Adrenal gland (tissue), 5 donors: Measurements from ENCODE around the gene FBXL14.

Experiments
- CTCF ChIP-seq, 6 experiments: fragments of 450-650 bp in 4 of 6; fragments of 200-600 bp in 2 of 6; sonication (generic) in 1 of 6; IDR thresholded peaks; 1 replicate in 5 of 6; 2 replicates in 1 of 6; pipeline versions ENCODE4 v1.5.1 to v1.8.0; 2016 to 2021; ENCODE audit warnings: antibody characterized with exemption in 6 of 6, mild to moderate bottlenecking in 2 of 6, moderate library complexity in 1 of 6
- POLR2A ChIP-seq, 2 donors: fragments of 450-650 bp; IDR thresholded peaks; one replicate each; pipeline ENCODE4 v1.6.1; 2017; ENCODE audit warnings: antibody characterized with exemption in 2 of 2, mild to moderate bottlenecking in 2 of 2, moderate library complexity in 1 of 2
- donor health status: DM: no; HTN: no; CAD: no.

- TF ChIP-seq CTCF (IDR thresholded peaks at IDR 0.05) (no peak), POLR2A (IDR thresholded peaks at IDR 0.05) (no peak)
Observed at GRCh38 chr12:1565172-1565571, 29.2 kb downstream of the FBXL14 start.
